ENCODE results near the gene NINJ1.

- TF ChIP-seq, protein P1, sequence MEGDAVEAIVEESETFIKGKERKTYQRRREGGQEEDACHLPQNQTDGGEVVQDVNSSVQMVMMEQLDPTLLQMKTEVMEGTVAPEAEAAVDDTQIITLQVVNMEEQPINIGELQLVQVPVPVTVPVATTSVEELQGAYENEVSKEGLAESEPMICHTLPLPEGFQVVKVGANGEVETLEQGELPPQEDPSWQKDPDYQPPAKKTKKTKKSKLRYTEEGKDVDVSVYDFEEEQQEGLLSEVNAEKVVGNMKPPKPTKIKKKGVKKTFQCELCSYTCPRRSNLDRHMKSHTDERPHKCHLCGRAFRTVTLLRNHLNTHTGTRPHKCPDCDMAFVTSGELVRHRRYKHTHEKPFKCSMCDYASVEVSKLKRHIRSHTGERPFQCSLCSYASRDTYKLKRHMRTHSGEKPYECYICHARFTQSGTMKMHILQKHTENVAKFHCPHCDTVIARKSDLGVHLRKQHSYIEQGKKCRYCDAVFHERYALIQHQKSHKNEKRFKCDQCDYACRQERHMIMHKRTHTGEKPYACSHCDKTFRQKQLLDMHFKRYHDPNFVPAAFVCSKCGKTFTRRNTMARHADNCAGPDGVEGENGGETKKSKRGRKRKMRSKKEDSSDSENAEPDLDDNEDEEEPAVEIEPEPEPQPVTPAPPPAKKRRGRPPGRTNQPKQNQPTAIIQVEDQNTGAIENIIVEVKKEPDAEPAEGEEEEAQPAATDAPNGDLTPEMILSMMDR (conservative IDR thresholded peaks at IDR 0.05; ENCODE audit: low read depth, low read length) = no peak
- TF ChIP-seq CEBPB (IDR thresholded peaks at IDR 0.05; ENCODE audit: low read depth, low read length) = no peak
- TF ChIP-seq POLR2A (IDR thresholded peaks at IDR 0.05; ENCODE audit: low read depth, low read length) = no peak
These were observed 49.1 kb upstream of the NINJ1 start for GRCh38 chr9:93183131-93183662.
